Panc1 (cell line): Measurements from ENCODE around the gene ACSL6. TPM values are rescaled to one million over a fixed set of nuclear protein-coding genes. Genes with fewer than 3 reads are reported as not detected.

Source experiments
- ATAC-seq: fragments of 200-7000 bp; cut with Tn5 transposase; 2 replicates; pipeline ENCODE4 v1.9.1; 2020; ENCODE audit warnings: mild to moderate bottlenecking, moderate library complexity
- BruUV-seq: library from RNA; stranded (reverse); fragments of 400-500 nt; replicated peaks from 2 replicates; lab custom pipeline; 2021; lab: Mats Ljungman, UMichigan
- CTCF ChIA-PET: fragments of 300-600 bp; sonication (Branson Sonifier 250); formaldehyde crosslinking; loops from one replicate; lab custom pipeline; 2022; ENCODE audit warnings: antibody characterized with exemption; lab: Charles Lee
- POLR2A ChIA-PET: fragments of 300-600 bp; sonication (Branson Sonifier 250); formaldehyde crosslinking; loops from one replicate; lab custom pipeline; 2022; ENCODE audit warnings: antibody characterized with exemption; lab: Charles Lee
- DNase-seq: peaks from one replicate; pipeline ENCODE4 v3.0.0-alpha.2; 2010; ENCODE audit warnings: low read depth, low spot score
- H3K27ac ChIP-seq: 2 replicates; pipeline ENCODE4 v1.5.1; 2011; ENCODE audit warnings: mild to moderate bottlenecking, low read length, inconsistent platforms
- H3K27me3 ChIP-seq: fragments of 200-500 bp; sonication (Bioruptor generic); 2 replicates; pipeline ENCODE4 v1.6.0; 2014; ENCODE audit warnings: low read length, inconsistent platforms; ENCODE audit not compliant: control insufficient read depth, insufficient read depth
- H3K36me3 ChIP-seq: fragments of 200-500 bp; sonication (Bioruptor generic); 2 replicates; pipeline ENCODE4 v1.5.1; 2014; ENCODE audit warnings: inconsistent platforms, mild to moderate bottlenecking, low read length, moderate library complexity; ENCODE audit not compliant: control insufficient read depth, insufficient read depth
- H3K4me1 ChIP-seq: 2 replicates; pipeline ENCODE4 v1.5.1; 2011; ENCODE audit warnings: inconsistent platforms, mild to moderate bottlenecking, low read length, moderate library complexity; ENCODE audit not compliant: control insufficient read depth, insufficient read depth
- H3K4me3 ChIP-seq, 2 experiments: 2 replicates each; pipeline ENCODE4 v1.5.1; 2011 to 2012; ENCODE audit warnings: low read depth in 2 of 2, low read length in 2 of 2, mild to moderate bottlenecking in 2 of 2, inconsistent platforms in 1 of 2, moderate library complexity in 1 of 2
- H3K9me3 ChIP-seq: fragments of 200-500 bp; sonication (Bioruptor generic); 2 replicates; pipeline ENCODE4 v1.5.1; 2014; ENCODE audit warnings: low read depth, mild to moderate bottlenecking, inconsistent platforms, low read length, moderate library complexity; ENCODE audit not compliant: control insufficient read depth, insufficient read depth
- POLR2AphosphoS5 ChIP-seq: IDR thresholded peaks from 2 replicates; pipeline ENCODE4 v1.6.1; 2012; ENCODE audit warnings: mild to moderate bottlenecking, low read depth, low read length, moderate library complexity
- SIN3A ChIP-seq: IDR thresholded peaks from 2 replicates; pipeline ENCODE4 v1.6.1; 2012; ENCODE audit warnings: low read depth, mild to moderate bottlenecking, low read length, moderate library complexity, borderline replicate concordance; ENCODE audit not compliant: insufficient read depth
- TCF7L2 ChIP-seq: IDR thresholded peaks from 2 replicates; pipeline ENCODE4 v1.6.1; 2011; ENCODE audit warnings: mild to moderate bottlenecking, low read depth, low read length, inconsistent platforms
- in situ Hi-C: cut with HindIII; loops from 2 replicates; pipeline ENCODE4 v1.10.0; 2016; ENCODE audit warnings: low sequenced_read_pairs, low pct_unique_long_range_greater_than_20kb
- intact Hi-C: fragments of 100-400 bp; cut with micrococcal nuclease; formaldehyde crosslinking; loops from one replicate; pipeline ENCODE4 v1.10.0; 2022; ENCODE audit not compliant: unreplicated experiment
- total RNA-seq: library from RNA; stranded (reverse); gene quantifications from one replicate; pipeline ENCODE4 v1.2.1, GENCODE V29; 2021; ENCODE audit not compliant: unreplicated experiment
- TF ChIP-seq, protein P1 (sequence below): fragments of 450-650 bp; IDR thresholded peaks from 2 replicates; pipeline ENCODE4 v1.5.1; 2017; ENCODE audit warnings: mild to moderate bottlenecking
- TF ChIP-seq, protein P2 (sequence below), 2 experiments: IDR thresholded peaks; 2 replicates each; pipeline ENCODE4 v1.6.1; 2011 to 2012; ENCODE audit warnings: low read depth in 2 of 2, control low read depth in 1 of 2, low read length in 1 of 2, mild to moderate bottlenecking in 1 of 2, moderate library complexity in 1 of 2; ENCODE audit not compliant: insufficient read depth in 1 of 2

ACSL6 gene
- total RNA-seq, 1 experiment from 2014 or later: 0.18 TPM

DNA sequence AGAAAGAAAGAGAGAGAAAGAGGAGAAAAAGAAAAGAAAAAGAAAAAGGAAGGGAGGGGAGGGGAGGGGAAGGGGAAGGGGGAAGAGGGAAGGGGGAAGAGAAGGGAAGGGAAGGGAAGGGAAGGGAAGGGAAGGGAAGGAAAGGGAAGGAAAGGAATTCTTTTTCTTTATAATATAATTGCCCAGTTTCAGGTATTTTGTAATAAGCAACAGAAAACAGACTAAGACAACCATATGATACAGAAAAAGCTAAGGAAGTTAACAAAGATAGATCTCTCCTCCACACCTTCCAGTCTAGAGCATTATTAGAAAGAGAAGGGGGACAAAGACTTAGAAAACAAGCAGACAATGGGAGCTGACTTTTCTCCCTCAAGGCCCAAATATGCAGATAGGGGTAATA lies 97.0 kb downstream of the ACSL6 start:
- peaks cover 17% of the 10 kb centered on the region; the same call in 1 of the 2 replicates for H3K27me3 ChIP-seq
- POLR2A ChIA-PET: no interaction called here
- H3K36me3 ChIP-seq: no peaks in the 10 kb centered on the region
- no TSS peak for BruUV-seq
- CTCF ChIA-PET: interaction anchor here (0.5 kb wide), 1 partner anchor 496 kb away, joined by 4 read pairs; no protein-coding TSS in a partner anchor
- TF ChIP-seq, protein P1, sequence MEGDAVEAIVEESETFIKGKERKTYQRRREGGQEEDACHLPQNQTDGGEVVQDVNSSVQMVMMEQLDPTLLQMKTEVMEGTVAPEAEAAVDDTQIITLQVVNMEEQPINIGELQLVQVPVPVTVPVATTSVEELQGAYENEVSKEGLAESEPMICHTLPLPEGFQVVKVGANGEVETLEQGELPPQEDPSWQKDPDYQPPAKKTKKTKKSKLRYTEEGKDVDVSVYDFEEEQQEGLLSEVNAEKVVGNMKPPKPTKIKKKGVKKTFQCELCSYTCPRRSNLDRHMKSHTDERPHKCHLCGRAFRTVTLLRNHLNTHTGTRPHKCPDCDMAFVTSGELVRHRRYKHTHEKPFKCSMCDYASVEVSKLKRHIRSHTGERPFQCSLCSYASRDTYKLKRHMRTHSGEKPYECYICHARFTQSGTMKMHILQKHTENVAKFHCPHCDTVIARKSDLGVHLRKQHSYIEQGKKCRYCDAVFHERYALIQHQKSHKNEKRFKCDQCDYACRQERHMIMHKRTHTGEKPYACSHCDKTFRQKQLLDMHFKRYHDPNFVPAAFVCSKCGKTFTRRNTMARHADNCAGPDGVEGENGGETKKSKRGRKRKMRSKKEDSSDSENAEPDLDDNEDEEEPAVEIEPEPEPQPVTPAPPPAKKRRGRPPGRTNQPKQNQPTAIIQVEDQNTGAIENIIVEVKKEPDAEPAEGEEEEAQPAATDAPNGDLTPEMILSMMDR: no peak
- TF ChIP-seq POLR2AphosphoS5: no peak
- TF ChIP-seq, protein P2, sequence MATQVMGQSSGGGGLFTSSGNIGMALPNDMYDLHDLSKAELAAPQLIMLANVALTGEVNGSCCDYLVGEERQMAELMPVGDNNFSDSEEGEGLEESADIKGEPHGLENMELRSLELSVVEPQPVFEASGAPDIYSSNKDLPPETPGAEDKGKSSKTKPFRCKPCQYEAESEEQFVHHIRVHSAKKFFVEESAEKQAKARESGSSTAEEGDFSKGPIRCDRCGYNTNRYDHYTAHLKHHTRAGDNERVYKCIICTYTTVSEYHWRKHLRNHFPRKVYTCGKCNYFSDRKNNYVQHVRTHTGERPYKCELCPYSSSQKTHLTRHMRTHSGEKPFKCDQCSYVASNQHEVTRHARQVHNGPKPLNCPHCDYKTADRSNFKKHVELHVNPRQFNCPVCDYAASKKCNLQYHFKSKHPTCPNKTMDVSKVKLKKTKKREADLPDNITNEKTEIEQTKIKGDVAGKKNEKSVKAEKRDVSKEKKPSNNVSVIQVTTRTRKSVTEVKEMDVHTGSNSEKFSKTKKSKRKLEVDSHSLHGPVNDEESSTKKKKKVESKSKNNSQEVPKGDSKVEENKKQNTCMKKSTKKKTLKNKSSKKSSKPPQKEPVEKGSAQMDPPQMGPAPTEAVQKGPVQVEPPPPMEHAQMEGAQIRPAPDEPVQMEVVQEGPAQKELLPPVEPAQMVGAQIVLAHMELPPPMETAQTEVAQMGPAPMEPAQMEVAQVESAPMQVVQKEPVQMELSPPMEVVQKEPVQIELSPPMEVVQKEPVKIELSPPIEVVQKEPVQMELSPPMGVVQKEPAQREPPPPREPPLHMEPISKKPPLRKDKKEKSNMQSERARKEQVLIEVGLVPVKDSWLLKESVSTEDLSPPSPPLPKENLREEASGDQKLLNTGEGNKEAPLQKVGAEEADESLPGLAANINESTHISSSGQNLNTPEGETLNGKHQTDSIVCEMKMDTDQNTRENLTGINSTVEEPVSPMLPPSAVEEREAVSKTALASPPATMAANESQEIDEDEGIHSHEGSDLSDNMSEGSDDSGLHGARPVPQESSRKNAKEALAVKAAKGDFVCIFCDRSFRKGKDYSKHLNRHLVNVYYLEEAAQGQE (IDR thresholded peaks at IDR 0.05; ENCODE audit: insufficient read depth in 1 of 2, low read depth in 2 of 2, low read length in 1 of 2): no peak
- no peak for TF ChIP-seq TCF7L2
- TF ChIP-seq SIN3A: no peak
- no peaks in the 10 kb centered on the region for H3K9me3 ChIP-seq
- H3K4me3 ChIP-seq: no peak overlapping the region
- no peak overlapping the region for H3K27ac ChIP-seq
- intact Hi-C loops: no loop called here
- in situ Hi-C loops: no loop called here
- ATAC-seq (no peak), DNase-seq (no peak)
- H3K4me1 ChIP-seq: no peaks in the 10 kb centered on the region

DNA sequence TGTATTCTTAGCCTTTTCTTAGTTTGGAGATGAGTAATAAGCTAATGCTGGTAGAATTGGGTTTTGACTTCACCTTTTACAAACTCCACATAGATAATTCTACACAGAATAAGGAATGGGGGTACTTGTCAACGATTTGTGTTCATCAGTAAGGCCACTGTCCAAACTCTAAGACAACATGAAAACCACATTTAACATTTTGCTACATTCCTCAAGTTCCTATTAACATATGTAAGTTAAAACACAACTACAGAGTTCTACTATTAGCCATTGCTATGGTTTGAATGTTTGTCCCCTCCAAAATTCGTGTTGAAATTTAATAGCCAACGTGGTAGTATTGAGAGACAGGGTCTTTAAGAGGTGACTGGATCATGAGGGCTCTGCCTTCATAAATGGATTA lies 97.9 kb downstream of the ACSL6 start:
- H3K4me1 ChIP-seq: no peaks in the 10 kb centered on the region
- no peak overlapping the region for H3K27ac ChIP-seq
- ATAC-seq: no peak
- H3K27me3 ChIP-seq: peaks cover 17% of the 10 kb centered on the region; the same call in 1 of the 2 replicates
- TF ChIP-seq TCF7L2 (no peak), SIN3A (no peak), POLR2AphosphoS5 (no peak)
- TF ChIP-seq, protein P2 (IDR thresholded peaks at IDR 0.05; ENCODE audit: insufficient read depth in 1 of 2, low read depth in 2 of 2, low read length in 1 of 2): no peak
- TF ChIP-seq, protein P1: no peak
- POLR2A ChIA-PET: interaction anchor here (0.6 kb wide), 1 partner anchor 14 kb away, joined by 6 read pairs; no protein-coding TSS in a partner anchor
- no TSS peak for BruUV-seq
- in situ Hi-C loops: no loop called here
- intact Hi-C loops: no loop called here
- CTCF ChIA-PET: no interaction called here
- H3K9me3 ChIP-seq: no peaks in the 10 kb centered on the region
- no peak for DNase-seq
- no peak overlapping the region for H3K4me3 ChIP-seq
- H3K36me3 ChIP-seq: no peaks in the 10 kb centered on the region
